GM18508 (cell line): ENCODE data around the gene PODXL.

Source experiments
- ATAC-seq: cut with Tn5 transposase; IDR thresholded peaks from one replicate; pipeline ENCODE4 v1.9.1; 2021; ENCODE audit warnings: moderate number of reproducible peaks; ENCODE audit not compliant: insufficient read depth, unreplicated experiment

The PODXL gene

GRCh38 chr7:131459256-131459655, 97.2 kb downstream of the PODXL start:
- no peak for ATAC-seq

- ATAC-seq: no peak
Observed at GRCh38 chr7:131456338-131456737, 100.1 kb downstream of the PODXL start.

GRCh38 chr7:131455546-131455945, 100.9 kb downstream of the PODXL start:
- ATAC-seq: no peak

GRCh38 chr7:131455001-131455400, 101.4 kb downstream of the PODXL start:
- no peak for ATAC-seq

GRCh38 chr7:131454498-131454897, 101.9 kb downstream of the PODXL start:
- ATAC-seq: no peak
